ENCODE data around the gene PKD1. TPM values are rescaled to one million over a fixed set of nuclear protein-coding genes. Genes with fewer than 3 reads are reported as not detected.

Gene PKD1
- total RNA-seq, 1 experiment from 2014 or later, result 102 TPM

DNA sequence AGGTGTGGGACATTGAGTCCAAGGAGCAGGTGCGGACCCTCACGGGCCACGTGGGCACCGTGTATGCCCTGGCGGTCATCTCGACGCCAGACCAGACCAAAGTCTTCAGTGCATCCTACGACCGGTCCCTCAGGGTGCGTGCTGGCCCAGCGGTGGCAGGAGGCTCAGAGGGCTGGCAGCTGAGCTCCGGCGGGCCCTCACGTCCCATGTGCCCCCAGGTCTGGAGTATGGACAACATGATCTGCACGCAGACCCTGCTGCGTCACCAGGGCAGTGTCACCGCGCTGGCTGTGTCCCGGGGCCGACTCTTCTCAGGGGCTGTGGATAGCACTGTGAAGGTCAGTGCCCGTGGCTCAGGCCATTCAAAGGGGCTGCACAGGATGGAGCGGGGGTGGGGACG, 40.3 kb upstream of the PKD1 start:
- ATAC-seq (no peak), DNase-seq (ENCODE audit: low spot score) (no peak)
- ChIA-PET POLR2A (no interaction called here), CTCF (no interaction called here)
- H3K27me3 Mint-ChIP-seq (ENCODE audit: low read depth), result no peaks in the 10 kb centered on the region
- H3K4me1 Mint-ChIP-seq, result no peaks in the 10 kb centered on the region
- H3K27ac Mint-ChIP-seq, result no peak overlapping the region
- no peaks in the 10 kb centered on the region for H3K9me3 Mint-ChIP-seq
- H3K36me3 Mint-ChIP-seq, result peaks cover 19% of the 10 kb centered on the region
- TF ChIP-seq CBFB (CRISPR knock-in tag; IDR thresholded peaks at IDR 0.05; ENCODE audit: low read depth), result no peak
- H3K4me3 Mint-ChIP-seq, result no peak overlapping the region

DNA sequence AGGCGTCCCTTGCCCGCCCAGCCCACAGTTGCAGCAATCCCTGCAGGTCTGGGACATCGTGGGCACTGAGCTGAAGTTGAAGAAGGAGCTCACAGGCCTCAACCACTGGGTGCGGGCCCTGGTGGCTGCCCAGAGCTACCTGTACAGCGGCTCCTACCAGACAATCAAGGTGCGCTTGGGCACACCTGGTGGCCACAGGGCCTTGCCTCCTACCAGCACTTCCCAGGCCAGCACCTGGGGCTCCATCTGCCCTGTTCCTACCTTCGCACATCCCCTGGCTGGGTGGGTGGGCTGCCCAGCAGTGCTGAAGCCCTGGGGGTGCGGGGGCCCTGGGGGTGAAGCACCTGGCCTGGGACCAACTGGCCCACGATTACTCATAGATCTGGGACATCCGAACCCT, 39.8 kb upstream of the PKD1 start:
- ATAC-seq (no peak), DNase-seq (ENCODE audit: low spot score) (no peak)
- no peak overlapping the region for H3K4me3 Mint-ChIP-seq
- H3K4me1 Mint-ChIP-seq, result no peaks in the 10 kb centered on the region
- H3K36me3 Mint-ChIP-seq, result peaks cover 19% of the 10 kb centered on the region
- ChIA-PET POLR2A (no interaction called here), CTCF (no interaction called here)
- H3K27me3 Mint-ChIP-seq (ENCODE audit: low read depth), result no peaks in the 10 kb centered on the region
- no peak overlapping the region for H3K27ac Mint-ChIP-seq
- H3K9me3 Mint-ChIP-seq, result no peaks in the 10 kb centered on the region
- TF ChIP-seq, protein P1, sequence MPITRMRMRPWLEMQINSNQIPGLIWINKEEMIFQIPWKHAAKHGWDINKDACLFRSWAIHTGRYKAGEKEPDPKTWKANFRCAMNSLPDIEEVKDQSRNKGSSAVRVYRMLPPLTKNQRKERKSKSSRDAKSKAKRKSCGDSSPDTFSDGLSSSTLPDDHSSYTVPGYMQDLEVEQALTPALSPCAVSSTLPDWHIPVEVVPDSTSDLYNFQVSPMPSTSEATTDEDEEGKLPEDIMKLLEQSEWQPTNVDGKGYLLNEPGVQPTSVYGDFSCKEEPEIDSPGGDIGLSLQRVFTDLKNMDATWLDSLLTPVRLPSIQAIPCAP (CRISPR knock-in tag; IDR thresholded peaks at IDR 0.05), result no peak
- TF ChIP-seq ETV6 (CRISPR knock-in tag; IDR thresholded peaks at IDR 0.05), result no peak
- TF ChIP-seq, protein P2, sequence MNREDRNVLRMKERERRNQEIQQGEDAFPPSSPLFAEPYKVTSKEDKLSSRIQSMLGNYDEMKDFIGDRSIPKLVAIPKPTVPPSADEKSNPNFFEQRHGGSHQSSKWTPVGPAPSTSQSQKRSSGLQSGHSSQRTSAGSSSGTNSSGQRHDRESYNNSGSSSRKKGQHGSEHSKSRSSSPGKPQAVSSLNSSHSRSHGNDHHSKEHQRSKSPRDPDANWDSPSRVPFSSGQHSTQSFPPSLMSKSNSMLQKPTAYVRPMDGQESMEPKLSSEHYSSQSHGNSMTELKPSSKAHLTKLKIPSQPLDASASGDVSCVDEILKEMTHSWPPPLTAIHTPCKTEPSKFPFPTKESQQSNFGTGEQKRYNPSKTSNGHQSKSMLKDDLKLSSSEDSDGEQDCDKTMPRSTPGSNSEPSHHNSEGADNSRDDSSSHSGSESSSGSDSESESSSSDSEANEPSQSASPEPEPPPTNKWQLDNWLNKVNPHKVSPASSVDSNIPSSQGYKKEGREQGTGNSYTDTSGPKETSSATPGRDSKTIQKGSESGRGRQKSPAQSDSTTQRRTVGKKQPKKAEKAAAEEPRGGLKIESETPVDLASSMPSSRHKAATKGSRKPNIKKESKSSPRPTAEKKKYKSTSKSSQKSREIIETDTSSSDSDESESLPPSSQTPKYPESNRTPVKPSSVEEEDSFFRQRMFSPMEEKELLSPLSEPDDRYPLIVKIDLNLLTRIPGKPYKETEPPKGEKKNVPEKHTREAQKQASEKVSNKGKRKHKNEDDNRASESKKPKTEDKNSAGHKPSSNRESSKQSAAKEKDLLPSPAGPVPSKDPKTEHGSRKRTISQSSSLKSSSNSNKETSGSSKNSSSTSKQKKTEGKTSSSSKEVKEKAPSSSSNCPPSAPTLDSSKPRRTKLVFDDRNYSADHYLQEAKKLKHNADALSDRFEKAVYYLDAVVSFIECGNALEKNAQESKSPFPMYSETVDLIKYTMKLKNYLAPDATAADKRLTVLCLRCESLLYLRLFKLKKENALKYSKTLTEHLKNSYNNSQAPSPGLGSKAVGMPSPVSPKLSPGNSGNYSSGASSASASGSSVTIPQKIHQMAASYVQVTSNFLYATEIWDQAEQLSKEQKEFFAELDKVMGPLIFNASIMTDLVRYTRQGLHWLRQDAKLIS (CRISPR knock-in tag; IDR thresholded peaks at IDR 0.05; ENCODE audit: borderline replicate concordance), result no peak
- TF ChIP-seq, protein P3, sequence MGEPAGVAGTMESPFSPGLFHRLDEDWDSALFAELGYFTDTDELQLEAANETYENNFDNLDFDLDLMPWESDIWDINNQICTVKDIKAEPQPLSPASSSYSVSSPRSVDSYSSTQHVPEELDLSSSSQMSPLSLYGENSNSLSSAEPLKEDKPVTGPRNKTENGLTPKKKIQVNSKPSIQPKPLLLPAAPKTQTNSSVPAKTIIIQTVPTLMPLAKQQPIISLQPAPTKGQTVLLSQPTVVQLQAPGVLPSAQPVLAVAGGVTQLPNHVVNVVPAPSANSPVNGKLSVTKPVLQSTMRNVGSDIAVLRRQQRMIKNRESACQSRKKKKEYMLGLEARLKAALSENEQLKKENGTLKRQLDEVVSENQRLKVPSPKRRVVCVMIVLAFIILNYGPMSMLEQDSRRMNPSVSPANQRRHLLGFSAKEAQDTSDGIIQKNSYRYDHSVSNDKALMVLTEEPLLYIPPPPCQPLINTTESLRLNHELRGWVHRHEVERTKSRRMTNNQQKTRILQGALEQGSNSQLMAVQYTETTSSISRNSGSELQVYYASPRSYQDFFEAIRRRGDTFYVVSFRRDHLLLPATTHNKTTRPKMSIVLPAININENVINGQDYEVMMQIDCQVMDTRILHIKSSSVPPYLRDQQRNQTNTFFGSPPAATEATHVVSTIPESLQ (CRISPR knock-in tag; IDR thresholded peaks at IDR 0.05), result no peak
- no peak for TF ChIP-seq TEAD4 (CRISPR knock-in tag; IDR thresholded peaks at IDR 0.05)
- TF ChIP-seq ATF1 (CRISPR knock-in tag; IDR thresholded peaks at IDR 0.05), result no peak
- TF ChIP-seq, protein P4, sequence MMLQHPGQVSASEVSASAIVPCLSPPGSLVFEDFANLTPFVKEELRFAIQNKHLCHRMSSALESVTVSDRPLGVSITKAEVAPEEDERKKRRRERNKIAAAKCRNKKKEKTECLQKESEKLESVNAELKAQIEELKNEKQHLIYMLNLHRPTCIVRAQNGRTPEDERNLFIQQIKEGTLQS (CRISPR knock-in tag; conservative IDR thresholded peaks at IDR 0.05), result no peak
- no peak for TF ChIP-seq JAZF1 (CRISPR knock-in tag; IDR thresholded peaks at IDR 0.05)
- TF ChIP-seq, protein P5, sequence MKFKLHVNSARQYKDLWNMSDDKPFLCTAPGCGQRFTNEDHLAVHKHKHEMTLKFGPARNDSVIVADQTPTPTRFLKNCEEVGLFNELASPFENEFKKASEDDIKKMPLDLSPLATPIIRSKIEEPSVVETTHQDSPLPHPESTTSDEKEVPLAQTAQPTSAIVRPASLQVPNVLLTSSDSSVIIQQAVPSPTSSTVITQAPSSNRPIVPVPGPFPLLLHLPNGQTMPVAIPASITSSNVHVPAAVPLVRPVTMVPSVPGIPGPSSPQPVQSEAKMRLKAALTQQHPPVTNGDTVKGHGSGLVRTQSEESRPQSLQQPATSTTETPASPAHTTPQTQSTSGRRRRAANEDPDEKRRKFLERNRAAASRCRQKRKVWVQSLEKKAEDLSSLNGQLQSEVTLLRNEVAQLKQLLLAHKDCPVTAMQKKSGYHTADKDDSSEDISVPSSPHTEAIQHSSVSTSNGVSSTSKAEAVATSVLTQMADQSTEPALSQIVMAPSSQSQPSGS (CRISPR knock-in tag; IDR thresholded peaks at IDR 0.05; ENCODE audit: borderline replicate concordance, low read depth), result no peak

DNA sequence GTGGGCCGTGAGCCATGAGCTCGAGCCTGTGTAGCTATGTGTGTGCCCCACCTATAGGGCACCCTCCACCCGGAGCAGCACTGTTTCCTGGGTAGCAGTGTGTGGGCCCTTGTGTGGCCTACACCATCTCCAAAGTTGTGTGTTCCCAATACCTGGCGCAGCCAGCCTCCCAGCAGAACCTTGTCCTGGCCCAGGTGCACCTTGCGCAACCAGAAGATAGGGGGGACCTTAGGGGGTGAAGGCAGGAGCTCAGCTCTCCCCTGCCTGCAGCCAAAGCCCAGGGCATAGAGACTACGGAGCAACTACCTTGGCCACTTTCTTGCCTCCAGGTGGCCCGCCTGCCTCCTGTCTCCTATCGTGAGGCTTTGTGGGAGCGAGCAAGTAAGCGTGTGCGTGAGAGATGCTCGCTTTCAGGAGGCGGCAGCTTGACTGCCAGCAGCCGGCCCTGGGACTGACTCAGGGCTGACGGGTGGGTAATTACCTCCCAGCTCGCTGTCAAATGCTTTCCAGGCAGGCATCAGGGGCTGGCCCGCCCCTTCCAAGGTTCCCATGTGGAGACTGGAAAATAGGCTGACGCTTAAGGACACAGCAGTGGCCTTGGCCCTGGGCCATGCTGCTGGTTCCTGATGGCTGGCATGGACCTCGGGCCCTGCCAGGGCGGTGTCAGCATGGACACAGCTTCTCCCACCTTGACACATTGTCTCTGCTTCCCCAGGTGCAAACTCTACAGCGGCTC, 38.9 kb upstream of the PKD1 start:
- H3K27me3 Mint-ChIP-seq (ENCODE audit: low read depth), result no peaks in the 10 kb centered on the region
- TF ChIP-seq MXD4 (CRISPR knock-in tag; IDR thresholded peaks at IDR 0.05; ENCODE audit: borderline replicate concordance) (no peak), TEAD4 (CRISPR knock-in tag; IDR thresholded peaks at IDR 0.05) (no peak), FOXJ3 (CRISPR knock-in tag; IDR thresholded peaks at IDR 0.05; ENCODE audit: borderline replicate concordance) (no peak), ZNF416 (CRISPR knock-in tag; IDR thresholded peaks at IDR 0.05) (no peak)
- TF ChIP-seq, protein P6, sequence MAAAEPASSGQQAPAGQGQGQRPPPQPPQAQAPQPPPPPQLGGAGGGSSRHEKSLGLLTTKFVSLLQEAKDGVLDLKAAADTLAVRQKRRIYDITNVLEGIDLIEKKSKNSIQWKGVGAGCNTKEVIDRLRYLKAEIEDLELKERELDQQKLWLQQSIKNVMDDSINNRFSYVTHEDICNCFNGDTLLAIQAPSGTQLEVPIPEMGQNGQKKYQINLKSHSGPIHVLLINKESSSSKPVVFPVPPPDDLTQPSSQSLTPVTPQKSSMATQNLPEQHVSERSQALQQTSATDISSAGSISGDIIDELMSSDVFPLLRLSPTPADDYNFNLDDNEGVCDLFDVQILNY (CRISPR knock-in tag; IDR thresholded peaks at IDR 0.05), result no peak
- H3K36me3 Mint-ChIP-seq, result peaks cover 19% of the 10 kb centered on the region
- H3K4me3 Mint-ChIP-seq, result no peak overlapping the region
- no peak for ATAC-seq
- H3K27ac Mint-ChIP-seq, result no peak overlapping the region
- no peaks in the 10 kb centered on the region for H3K9me3 Mint-ChIP-seq
- DNase-seq (ENCODE audit: low spot score), result no peak
- CTCF ChIA-PET, result no interaction called here
- POLR2A ChIA-PET, result no interaction called here
- no peaks in the 10 kb centered on the region for H3K4me1 Mint-ChIP-seq
